ENCODE data around the gene DIAPH3.

Gene DIAPH3

GRCh38 chr13:59643906-59644626, 519.7 kb downstream of the DIAPH3 start:
- no peak for DNase-seq
- peaks cover 5% of the 10 kb centered on the region for H3K9me3 Mint-ChIP-seq

DNA sequence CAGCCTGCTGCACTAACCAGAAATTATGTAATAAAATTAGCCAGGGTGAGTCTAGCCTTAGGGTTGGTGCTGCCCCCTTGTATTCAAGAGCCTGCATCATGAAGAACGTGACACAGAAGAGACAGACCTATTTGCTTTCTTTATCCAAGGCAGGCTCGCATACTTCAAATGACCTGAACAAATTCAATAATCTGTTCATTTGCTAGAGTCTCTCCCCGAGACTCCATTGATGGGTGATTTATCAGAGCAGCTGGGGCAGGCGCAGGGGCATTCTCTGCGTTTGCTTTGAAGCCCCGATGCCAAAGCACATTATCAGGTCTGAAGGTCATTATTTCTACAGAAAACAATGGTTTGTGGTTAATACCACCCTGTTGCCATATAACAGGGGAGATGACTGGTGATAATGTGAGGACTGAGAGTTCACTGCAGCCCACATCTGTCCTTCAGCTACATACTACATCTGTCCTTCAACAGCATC, 520.3 kb downstream of the DIAPH3 start:
- Mint-ChIP-seq H3K27me3 (ENCODE audit: low read depth, poor library complexity) (peaks cover 1% of the 10 kb centered on the region), H3K4me3 (no peak overlapping the region), H3K36me3 (ENCODE audit: low read depth) (no peaks in the 10 kb centered on the region), H3K4me1 (peaks cover 10% of the 10 kb centered on the region), H3K9me3 (peaks cover 5% of the 10 kb centered on the region), H3K27ac (no peak overlapping the region)
- TF ChIP-seq, protein P1, sequence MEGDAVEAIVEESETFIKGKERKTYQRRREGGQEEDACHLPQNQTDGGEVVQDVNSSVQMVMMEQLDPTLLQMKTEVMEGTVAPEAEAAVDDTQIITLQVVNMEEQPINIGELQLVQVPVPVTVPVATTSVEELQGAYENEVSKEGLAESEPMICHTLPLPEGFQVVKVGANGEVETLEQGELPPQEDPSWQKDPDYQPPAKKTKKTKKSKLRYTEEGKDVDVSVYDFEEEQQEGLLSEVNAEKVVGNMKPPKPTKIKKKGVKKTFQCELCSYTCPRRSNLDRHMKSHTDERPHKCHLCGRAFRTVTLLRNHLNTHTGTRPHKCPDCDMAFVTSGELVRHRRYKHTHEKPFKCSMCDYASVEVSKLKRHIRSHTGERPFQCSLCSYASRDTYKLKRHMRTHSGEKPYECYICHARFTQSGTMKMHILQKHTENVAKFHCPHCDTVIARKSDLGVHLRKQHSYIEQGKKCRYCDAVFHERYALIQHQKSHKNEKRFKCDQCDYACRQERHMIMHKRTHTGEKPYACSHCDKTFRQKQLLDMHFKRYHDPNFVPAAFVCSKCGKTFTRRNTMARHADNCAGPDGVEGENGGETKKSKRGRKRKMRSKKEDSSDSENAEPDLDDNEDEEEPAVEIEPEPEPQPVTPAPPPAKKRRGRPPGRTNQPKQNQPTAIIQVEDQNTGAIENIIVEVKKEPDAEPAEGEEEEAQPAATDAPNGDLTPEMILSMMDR (IDR thresholded peaks at IDR 0.05) = no peak
- DNase-seq = no peak

More at GRCh38 chr13:59643906-59644626, 519.7 kb downstream of the DIAPH3 start:
- Mint-ChIP-seq H3K4me1 (peaks cover 10% of the 10 kb centered on the region), H3K36me3 (ENCODE audit: low read depth) (no peaks in the 10 kb centered on the region), H3K4me3 (no peak overlapping the region), H3K27me3 (ENCODE audit: low read depth, poor library complexity) (peaks cover 3% of the 10 kb centered on the region), H3K27ac (no peak overlapping the region)
- TF ChIP-seq, protein P1 (IDR thresholded peaks at IDR 0.05) = no peak

DNA sequence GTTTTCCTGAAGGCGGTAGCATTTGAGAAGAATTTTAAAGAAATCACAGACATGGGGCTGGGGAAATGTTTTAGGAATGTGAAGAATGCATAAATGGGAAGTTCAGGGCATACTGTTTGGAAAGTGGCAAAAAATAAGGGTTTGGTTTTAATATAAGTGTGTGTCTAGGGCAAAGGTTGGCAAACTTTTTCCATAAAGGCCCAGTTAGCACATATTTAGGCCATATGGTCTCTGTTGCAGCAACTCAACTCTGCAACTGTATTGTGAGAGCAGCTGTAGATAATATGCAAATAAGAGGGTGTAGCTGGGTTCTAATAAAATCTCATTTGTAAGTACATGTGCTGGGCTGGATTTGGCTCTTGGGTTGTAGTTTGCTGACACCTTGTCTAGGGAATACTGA, 521.9 kb downstream of the DIAPH3 start:
- no peaks in the 10 kb centered on the region for H3K27me3 Mint-ChIP-seq (ENCODE audit: low read depth, poor library complexity)
- H3K9me3 Mint-ChIP-seq = peaks cover 10% of the 10 kb centered on the region
- no peaks in the 10 kb centered on the region for H3K36me3 Mint-ChIP-seq (ENCODE audit: low read depth)
- H3K4me1 Mint-ChIP-seq = peaks cover 10% of the 10 kb centered on the region
- TF ChIP-seq, protein P1 (IDR thresholded peaks at IDR 0.05) = no peak
- peak overlapping the region; percentile 15 for H3K27ac Mint-ChIP-seq
- no peak overlapping the region for H3K4me3 Mint-ChIP-seq
- DNase-seq = no peak

- H3K9me3 Mint-ChIP-seq = peaks cover 12% of the 10 kb centered on the region
- DNase-seq = no peak
- H3K27ac Mint-ChIP-seq = no peak overlapping the region
- no peaks in the 10 kb centered on the region for H3K36me3 Mint-ChIP-seq (ENCODE audit: low read depth)
- H3K4me1 Mint-ChIP-seq = peaks cover 10% of the 10 kb centered on the region
- H3K27me3 Mint-ChIP-seq (ENCODE audit: low read depth, poor library complexity) = no peaks in the 10 kb centered on the region
- TF ChIP-seq, protein P1 (IDR thresholded peaks at IDR 0.05) = no peak
- H3K4me3 Mint-ChIP-seq = no peak overlapping the region
These were observed 522.5 kb downstream of the DIAPH3 start for GRCh38 chr13:59641261-59641660.

GRCh38 chr13:59638404-59638803, 525.3 kb downstream of the DIAPH3 start:
- H3K36me3 Mint-ChIP-seq (ENCODE audit: low read depth) = no peaks in the 10 kb centered on the region
- DNase-seq = no peak
- H3K4me1 Mint-ChIP-seq = peaks cover 10% of the 10 kb centered on the region
- TF ChIP-seq, protein P1 (IDR thresholded peaks at IDR 0.05) = no peak
- H3K27me3 Mint-ChIP-seq (ENCODE audit: low read depth, poor library complexity) = peaks cover 2% of the 10 kb centered on the region
- no peak overlapping the region for H3K4me3 Mint-ChIP-seq
- H3K9me3 Mint-ChIP-seq = peaks cover 7% of the 10 kb centered on the region
- H3K27ac Mint-ChIP-seq = no peak overlapping the region

DNA sequence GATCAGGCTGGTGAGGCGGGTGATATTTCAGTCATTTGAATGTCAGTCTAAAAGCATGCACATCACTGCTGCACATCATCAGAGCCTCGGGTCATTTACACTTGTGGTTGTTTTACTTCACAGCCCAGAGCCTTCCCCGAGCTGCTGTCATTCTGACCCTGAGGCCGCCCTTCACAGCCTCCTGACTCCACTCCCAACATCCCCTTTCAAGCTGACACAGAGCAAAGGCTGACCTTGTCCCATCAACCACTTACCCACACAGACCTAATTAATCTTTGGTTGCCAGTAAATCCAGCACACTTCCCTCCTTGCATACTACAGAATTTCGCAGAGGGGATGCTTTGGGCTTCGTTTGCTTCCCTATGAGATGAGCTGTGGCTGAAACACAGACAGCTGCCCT, 528.1 kb downstream of the DIAPH3 start:
- no peak overlapping the region for H3K4me3 Mint-ChIP-seq
- no peaks in the 10 kb centered on the region for H3K36me3 Mint-ChIP-seq (ENCODE audit: low read depth)
- H3K27me3 Mint-ChIP-seq (ENCODE audit: low read depth, poor library complexity) = peaks cover 2% of the 10 kb centered on the region
- H3K4me1 Mint-ChIP-seq = peaks cover 5% of the 10 kb centered on the region
- peaks cover 7% of the 10 kb centered on the region for H3K9me3 Mint-ChIP-seq
- TF ChIP-seq, protein P1 (IDR thresholded peaks at IDR 0.05) = no peak
- H3K27ac Mint-ChIP-seq = peak overlapping the region; percentile 80
- DNase-seq = peak; percentile 40
